ENCODE results near the gene KCNB1.

The KCNB1 gene

GRCh38 chr20:49427751-49428518 lies 54.5 kb downstream of the KCNB1 start:
- H3K79me2 ChIP-seq (ENCODE audit: control insufficient read depth, low read length): no peaks in the 10 kb centered on the region

DNA sequence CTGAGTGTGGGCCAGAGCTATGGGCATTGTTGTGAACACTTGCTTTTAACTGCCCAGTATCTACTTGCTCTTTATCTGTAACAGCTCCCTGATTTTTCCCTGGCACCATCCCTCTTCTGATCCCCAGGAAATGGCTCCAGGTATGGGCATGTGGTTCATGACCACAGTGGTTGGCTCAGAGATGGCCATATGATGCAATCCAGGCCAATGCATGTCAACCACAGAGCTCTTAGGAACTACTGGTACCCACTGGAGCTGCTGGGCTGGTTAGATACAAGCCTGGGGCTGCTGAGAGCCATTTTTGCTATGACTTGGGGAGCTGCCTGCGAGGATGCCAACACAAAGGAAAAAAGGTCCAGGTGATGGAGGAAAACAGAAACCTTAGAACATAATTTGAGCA lies 55.6 kb downstream of the KCNB1 start:
- H4K20me1 ChIP-seq (ENCODE audit: control insufficient read depth, insufficient read depth, low read depth, low read length): no peaks in the 10 kb centered on the region
- H3K36me3 ChIP-seq (ENCODE audit: control insufficient read depth, low read length): no peaks in the 10 kb centered on the region
- H3K9me2 ChIP-seq (replicated peaks; ENCODE audit: control insufficient read depth, low read length): no peaks in the 10 kb centered on the region
- peaks cover 21% of the 10 kb centered on the region for H3K27me3 ChIP-seq (ENCODE audit: control insufficient read depth, low read length)
- no peaks in the 10 kb centered on the region for H3K79me2 ChIP-seq (ENCODE audit: control insufficient read depth, low read length)
- H3K27ac ChIP-seq (ENCODE audit: low read depth, low read length): no peak overlapping the region
- no peak overlapping the region for H3K4me3 ChIP-seq (ENCODE audit: low read length)
- H3F3A ChIP-seq (ENCODE audit: control insufficient read depth, insufficient read depth): no peaks in the 10 kb centered on the region
- no peaks in the 10 kb centered on the region for H3K9me3 ChIP-seq (ENCODE audit: control insufficient read depth, insufficient read depth, low read length)
- no peak overlapping the region for H3K4me2 ChIP-seq (ENCODE audit: low read length)
- no peaks in the 10 kb centered on the region for H3K4me1 ChIP-seq (ENCODE audit: control insufficient read depth, low read length)
- TF ChIP-seq, protein P1, sequence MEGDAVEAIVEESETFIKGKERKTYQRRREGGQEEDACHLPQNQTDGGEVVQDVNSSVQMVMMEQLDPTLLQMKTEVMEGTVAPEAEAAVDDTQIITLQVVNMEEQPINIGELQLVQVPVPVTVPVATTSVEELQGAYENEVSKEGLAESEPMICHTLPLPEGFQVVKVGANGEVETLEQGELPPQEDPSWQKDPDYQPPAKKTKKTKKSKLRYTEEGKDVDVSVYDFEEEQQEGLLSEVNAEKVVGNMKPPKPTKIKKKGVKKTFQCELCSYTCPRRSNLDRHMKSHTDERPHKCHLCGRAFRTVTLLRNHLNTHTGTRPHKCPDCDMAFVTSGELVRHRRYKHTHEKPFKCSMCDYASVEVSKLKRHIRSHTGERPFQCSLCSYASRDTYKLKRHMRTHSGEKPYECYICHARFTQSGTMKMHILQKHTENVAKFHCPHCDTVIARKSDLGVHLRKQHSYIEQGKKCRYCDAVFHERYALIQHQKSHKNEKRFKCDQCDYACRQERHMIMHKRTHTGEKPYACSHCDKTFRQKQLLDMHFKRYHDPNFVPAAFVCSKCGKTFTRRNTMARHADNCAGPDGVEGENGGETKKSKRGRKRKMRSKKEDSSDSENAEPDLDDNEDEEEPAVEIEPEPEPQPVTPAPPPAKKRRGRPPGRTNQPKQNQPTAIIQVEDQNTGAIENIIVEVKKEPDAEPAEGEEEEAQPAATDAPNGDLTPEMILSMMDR (IDR thresholded peaks at IDR 0.05; ENCODE audit: low read depth, low read length, poor library complexity, severe bottlenecking): no peak
- TF ChIP-seq EZH2phosphoT487 (IDR thresholded peaks at IDR 0.05; ENCODE audit: borderline replicate concordance, low read length): no peak

More at GRCh38 chr20:49427751-49428518, 54.5 kb downstream of the KCNB1 start:
- H4K20me1 ChIP-seq (ENCODE audit: control insufficient read depth, insufficient read depth, low read depth, low read length): no peaks in the 10 kb centered on the region
- H3K36me3 ChIP-seq (ENCODE audit: control insufficient read depth, low read length): no peaks in the 10 kb centered on the region
- peaks cover 21% of the 10 kb centered on the region for H3K27me3 ChIP-seq (ENCODE audit: control insufficient read depth, low read length)
- H3K4me3 ChIP-seq (ENCODE audit: low read length): no peak overlapping the region
- no peak overlapping the region for H3K4me2 ChIP-seq (ENCODE audit: low read length)
- no peaks in the 10 kb centered on the region for H3K4me1 ChIP-seq (ENCODE audit: control insufficient read depth, low read length)
- H3K27ac ChIP-seq (ENCODE audit: low read depth, low read length): no peak overlapping the region
- H3K9me2 ChIP-seq (replicated peaks; ENCODE audit: control insufficient read depth, low read length): no peaks in the 10 kb centered on the region
- TF ChIP-seq, protein P1 (IDR thresholded peaks at IDR 0.05; ENCODE audit: low read depth, low read length, poor library complexity, severe bottlenecking): no peak
- TF ChIP-seq EZH2phosphoT487 (IDR thresholded peaks at IDR 0.05; ENCODE audit: borderline replicate concordance, low read length): no peak
- no peaks in the 10 kb centered on the region for H3F3A ChIP-seq (ENCODE audit: control insufficient read depth, insufficient read depth)
- H3K9me3 ChIP-seq (ENCODE audit: control insufficient read depth, insufficient read depth, low read length): no peaks in the 10 kb centered on the region

- H4K20me1 ChIP-seq (ENCODE audit: control insufficient read depth, insufficient read depth, low read depth, low read length): no peaks in the 10 kb centered on the region
- no peaks in the 10 kb centered on the region for H3K9me3 ChIP-seq (ENCODE audit: control insufficient read depth, insufficient read depth, low read length)
- H3K36me3 ChIP-seq (ENCODE audit: control insufficient read depth, low read length): no peaks in the 10 kb centered on the region
- TF ChIP-seq, protein P1 (IDR thresholded peaks at IDR 0.05; ENCODE audit: low read depth, low read length, poor library complexity, severe bottlenecking): no peak
- TF ChIP-seq EZH2phosphoT487 (IDR thresholded peaks at IDR 0.05; ENCODE audit: borderline replicate concordance, low read length): no peak
- H3K9me2 ChIP-seq (replicated peaks; ENCODE audit: control insufficient read depth, low read length): no peaks in the 10 kb centered on the region
- H3K27ac ChIP-seq (ENCODE audit: low read depth, low read length): no peak overlapping the region
- no peak overlapping the region for H3K4me3 ChIP-seq (ENCODE audit: low read length)
- H3K4me2 ChIP-seq (ENCODE audit: low read length): no peak overlapping the region
- H3F3A ChIP-seq (ENCODE audit: control insufficient read depth, insufficient read depth): no peaks in the 10 kb centered on the region
- no peaks in the 10 kb centered on the region for H3K79me2 ChIP-seq (ENCODE audit: control insufficient read depth, low read length)
- H3K27me3 ChIP-seq (ENCODE audit: control insufficient read depth, low read length): peaks cover 21% of the 10 kb centered on the region
- H3K4me1 ChIP-seq (ENCODE audit: control insufficient read depth, low read length): no peaks in the 10 kb centered on the region
These were observed 56.1 kb downstream of the KCNB1 start for GRCh38 chr20:49426395-49426794.

Data from DOHH2 (cell line).